HepG2 (cell line): ENCODE results near the gene GHRH. TPM values are rescaled to one million over a fixed set of nuclear protein-coding genes. Genes with fewer than 3 reads are reported as not detected.

Experiments used
- ATAC-seq: fragments of 200-7000 bp; cut with Tn5 transposase; 3 replicates; pipeline ENCODE4 v1.9.1; 2020; ENCODE audit warnings: mild to moderate bottlenecking, moderate library complexity
- BruUV-seq: library from RNA; stranded (reverse); fragments of 400-500 nt; replicated peaks from 2 replicates; lab custom pipeline; 2021; lab: Mats Ljungman, UMichigan
- CTCF ChIA-PET: fragments of 300-600 bp; formaldehyde crosslinking; extraction: SDS; loops from one replicate; lab custom pipeline; 2021; ENCODE audit warnings: low total read pairs, inconsistent platforms, low intra/inter-chr PET ratio; lab: Yijun Ruan, JAX
- POLR2A ChIA-PET: fragments of 350-600 bp; sonication (Branson Sonifier 250); formaldehyde crosslinking; loops from one replicate; lab custom pipeline; 2020; ENCODE audit warnings: antibody characterized with exemption, inconsistent platforms; lab: Yijun Ruan, JAX
- DNase-seq: peaks from one replicate; pipeline ENCODE4 v3.0.0-alpha.2; 2015; ENCODE audit warnings: low spot score
- FAIRE-seq: peaks from 3 replicates; lab custom pipeline; 2011; peaks lifted over from hg19 to GRCh38; lab: Jason Lieb, UNC
- H2AFZ ChIP-seq: one replicate; pipeline ENCODE4 v1.6.1; 2011; ENCODE audit warnings: low read length, inconsistent platforms
- H3K27ac ChIP-seq: fragments of 300-600 bp; 3 replicates; pipeline ENCODE4 v1.8.0; 2011; ENCODE audit warnings: mixed run types, mild to moderate bottlenecking, mixed read lengths, low read length, inconsistent platforms; ENCODE audit not compliant: insufficient read depth; ENCODE audit errors: extremely low read length
- H3K27me3 ChIP-seq, 2 experiments: fragments of 200-600 bp in 1 of 2; 2 replicates in 1 of 2; 3 replicates in 1 of 2; pipeline versions ENCODE4 v1.6.0 to v1.8.0; 2011; ENCODE audit warnings: low read length in 2 of 2, mild to moderate bottlenecking in 2 of 2, moderate library complexity in 2 of 2, inconsistent platforms in 1 of 2; ENCODE audit not compliant: insufficient read depth in 2 of 2, control insufficient read depth in 1 of 2
- H3K36me3 ChIP-seq, 2 experiments: fragments of 200-600 bp in 1 of 2; replicated peaks in 1 of 2; 2 replicates in 1 of 2; 3 replicates in 1 of 2; pipeline versions ENCODE4 v1.5.1 to v1.8.0; 2011; ENCODE audit warnings: low read length in 2 of 2, inconsistent platforms in 1 of 2; ENCODE audit not compliant: insufficient read depth in 2 of 2, control insufficient read depth in 1 of 2
- H3K4me1 ChIP-seq: 2 replicates; pipeline ENCODE4 v1.5.1; 2012; ENCODE audit warnings: low read length, inconsistent platforms; ENCODE audit not compliant: insufficient read depth
- H3K4me2 ChIP-seq: 2 replicates; pipeline ENCODE4 v1.6.0; 2011; ENCODE audit warnings: low read depth, low read length, inconsistent platforms
- H3K4me3 ChIP-seq, 3 experiments: fragments of 200-600 bp in 1 of 3; sonication (generic), shearing (Covaris generic) in 1 of 3; replicated peaks in 1 of 3; 2 replicates each; pipeline ENCODE4 v1.5.1; 2011 to 2016; ENCODE audit warnings: low read length in 3 of 3, inconsistent platforms in 2 of 3, low read depth in 2 of 3, mild to moderate bottlenecking in 2 of 3, control low read depth in 1 of 3, mixed read lengths in 1 of 3; ENCODE audit not compliant: insufficient read depth in 1 of 3
- H3K79me2 ChIP-seq: one replicate; pipeline ENCODE4 v1.6.1; 2011; ENCODE audit warnings: low read length, inconsistent platforms; ENCODE audit not compliant: insufficient read depth
- H3K9ac ChIP-seq: 2 replicates; pipeline ENCODE4 v1.6.0; 2011; ENCODE audit warnings: mild to moderate bottlenecking, low read depth, low read length, inconsistent platforms; ENCODE audit not compliant: insufficient read depth
- H3K9me3 ChIP-seq: 2 replicates; pipeline ENCODE4 v1.5.1; 2012; ENCODE audit warnings: mild to moderate bottlenecking, low read length
- H4K20me1 ChIP-seq: 2 replicates; pipeline ENCODE4 v1.6.0; 2011; ENCODE audit warnings: inconsistent platforms, mild to moderate bottlenecking, low read length, moderate library complexity; ENCODE audit not compliant: insufficient read depth
- ARNTL ChIP-seq: sonication (generic); formaldehyde crosslinking; IDR thresholded peaks from 2 replicates; pipeline ENCODE4 v1.4.0; 2020; ENCODE audit warnings: mild to moderate bottlenecking, missing genetic modification reagents
- HOXA7 ChIP-seq: sonication (generic); formaldehyde crosslinking; IDR thresholded peaks from 2 replicates; pipeline ENCODE4 v1.8.1; 2022; ENCODE audit warnings: mild to moderate bottlenecking, missing genetic modification reagents, moderate library complexity
- HOXA9 ChIP-seq: sonication (generic); formaldehyde crosslinking; IDR thresholded peaks from 2 replicates; pipeline ENCODE4 v1.8.1; 2022; ENCODE audit warnings: missing genetic modification reagents, mild to moderate bottlenecking, moderate library complexity, borderline replicate concordance
- MYNN ChIP-seq: sonication (generic); formaldehyde crosslinking; IDR thresholded peaks from 2 replicates; pipeline ENCODE4 v1.4.0; 2020; ENCODE audit warnings: mild to moderate bottlenecking, low read depth, missing genetic modification reagents
- MZF1 ChIP-seq: sonication (generic); formaldehyde crosslinking; IDR thresholded peaks from 2 replicates; pipeline ENCODE4 v1.8.1; 2023; ENCODE audit warnings: mild to moderate bottlenecking, missing genetic modification reagents, borderline replicate concordance
- RXRB ChIP-seq: IDR thresholded peaks from 2 replicates; pipeline ENCODE4 v1.6.1; 2016; ENCODE audit warnings: borderline replicate concordance, missing genetic modification reagents, missing compliant biosample characterization
- SAP130 ChIP-seq: IDR thresholded peaks from 2 replicates; pipeline ENCODE4 v1.6.1; 2016; ENCODE audit warnings: low read depth
- ZBTB7B ChIP-seq: sonication (generic); formaldehyde crosslinking; IDR thresholded peaks from 2 replicates; pipeline ENCODE4 v1.4.0; 2020; ENCODE audit warnings: missing genetic modification reagents
- ZNF207 ChIP-seq: fragments of 450-650 bp; IDR thresholded peaks from 2 replicates; pipeline ENCODE4 v1.6.1; 2016; ENCODE audit warnings: antibody characterized with exemption, borderline replicate concordance
- ZNF232 ChIP-seq: sonication (generic); formaldehyde crosslinking; IDR thresholded peaks from 2 replicates; pipeline ENCODE4 v1.4.0; 2020; ENCODE audit warnings: missing genetic modification reagents, borderline replicate concordance
- WGBS: methylation state at CpG from one replicate; pipeline ENCODE4 v1.1.6; 2017; ENCODE audit warnings: low lambda C conversion rate; 5-methylcytosine and 5-hydroxymethylcytosine counted together
- in situ Hi-C: cut with HindIII; loops from 2 replicates; pipeline ENCODE4 v1.10.0; 2017; ENCODE audit warnings: low pct_unique_long_range_greater_than_20kb; ENCODE audit not compliant: extremely low pct_ligation_motif_present
- intact Hi-C: fragments of 100-400 bp; cut with micrococcal nuclease; formaldehyde crosslinking; loops from one replicate; pipeline ENCODE4 v1.10.0; 2022; ENCODE audit not compliant: unreplicated experiment
- polyA plus RNA-seq, 8 experiments: library from polyadenylated mRNA; depleted of rRNA in 3 of 8; stranded (reverse) in 7 of 8; unstranded in 1 of 8; fragments of >200 nt; fragmentation: Illumina TruSeq in 4 of 8; extraction: Trizol in 4 of 8; gene quantifications; 2 replicates each; pipeline versions ENCODE4 v1.2.1 to v1.2.3, GENCODE V29; 2011 to 2016; ENCODE audit warnings: low read depth in 4 of 8, missing spikeins in 1 of 8, mixed read lengths in 1 of 8; ENCODE audit not compliant: insufficient read depth in 1 of 8
- total RNA-seq, 5 experiments: library from RNA; depleted of rRNA; stranded (reverse); fragments of >200 nt; fragmentation: Illumina TruSeq; extraction: Trizol; gene quantifications; 2 replicates each; pipeline ENCODE4 v1.2.3, GENCODE V29; 2016; ENCODE audit warnings: low read depth in 1 of 5
- TF ChIP-seq, protein P1 (sequence below): sonication (generic); formaldehyde crosslinking; IDR thresholded peaks from 2 replicates; pipeline ENCODE4 v1.8.1; 2023; ENCODE audit warnings: missing genetic modification reagents, inconsistent platforms, borderline replicate concordance
- TF ChIP-seq, protein P2 (sequence below): sonication (generic); formaldehyde crosslinking; IDR thresholded peaks from 2 replicates; pipeline ENCODE4 v1.5.0; 2020; ENCODE audit warnings: mild to moderate bottlenecking, missing genetic modification reagents
- TF ChIP-seq, protein P3 (sequence below): sonication (generic); formaldehyde crosslinking; IDR thresholded peaks from 2 replicates; pipeline ENCODE4 v1.4.0; 2020; ENCODE audit warnings: missing genetic modification reagents
- TF ChIP-seq, protein P4 (sequence below): sonication (generic); formaldehyde crosslinking; IDR thresholded peaks from 2 replicates; pipeline ENCODE4 v1.4.0; 2020; ENCODE audit warnings: mild to moderate bottlenecking, missing genetic modification reagents

The GHRH gene
- total and polyA plus RNA-seq, 2 of the 13 experiments (the other 11 are each of a cell fraction or from before 2014, with no cell fraction given), result not detected

DNA sequence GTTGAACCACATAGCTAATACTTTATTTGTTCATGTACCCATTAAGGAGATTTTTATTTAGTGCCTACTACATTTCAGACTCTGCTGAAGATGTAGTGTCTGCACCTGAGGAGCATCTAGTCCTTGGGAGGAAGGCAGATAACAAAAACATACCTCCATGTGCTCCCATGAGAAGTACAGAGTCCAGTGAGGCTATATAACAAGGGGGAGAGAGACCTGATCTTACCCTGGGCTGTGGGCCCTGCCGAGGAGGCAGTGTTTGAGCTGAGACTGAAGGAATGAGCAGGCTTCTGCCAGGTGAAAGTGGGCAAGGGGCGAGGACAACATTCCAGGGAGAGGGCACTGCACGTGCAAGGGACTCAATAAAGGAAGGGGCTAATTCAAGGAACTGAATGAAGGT is 39.9 kb upstream of the GHRH start (continued):
- no peak for TF ChIP-seq ZBTB7B (CRISPR knock-in tag)
- 0 out of 2 replicates have a peak, but pooled peaks have one; percentile 83 for TF ChIP-seq MZF1 (CRISPR knock-in tag)

DNA sequence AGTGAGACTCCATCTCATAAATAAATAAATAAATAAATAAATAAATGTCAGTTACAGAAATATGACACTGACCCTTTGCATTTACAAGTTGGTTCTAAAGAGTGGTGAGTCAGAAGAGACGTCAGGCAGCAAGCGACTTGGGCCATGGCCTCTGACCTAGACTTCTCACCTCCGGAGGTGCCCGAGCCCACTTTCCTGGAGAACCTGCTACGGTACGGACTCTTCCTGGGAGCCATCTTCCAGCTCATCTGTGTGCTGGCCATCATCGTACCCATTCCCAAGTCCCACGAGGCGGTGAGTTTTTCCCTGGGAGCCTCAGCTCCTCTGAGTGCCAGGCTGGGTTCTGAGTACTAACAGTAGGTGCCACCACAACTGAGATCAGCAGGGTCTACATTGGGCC is 39.5 kb upstream of the GHRH start:
- Histone ChIP-seq H3K4me2 (no peak overlapping the region), H2AFZ (no peak overlapping the region), H3K27me3 (no peaks in the 10 kb centered on the region), H3K9me3 (no peaks in the 10 kb centered on the region), H3K4me3 (no peak overlapping the region), H3K9ac (no peak overlapping the region), H3K4me1 (peaks cover 17% of the 10 kb centered on the region), H3K27ac (no peak overlapping the region), H3K36me3 (peaks cover 25 to 38% of the 10 kb centered on the region in 2 experiments), H3K79me2 (peaks cover 20% of the 10 kb centered on the region), H4K20me1 (no peaks in the 10 kb centered on the region)
- no TSS peak for BruUV-seq
- ChIA-PET POLR2A (interaction anchor here (0.9 kb wide), 1 partner anchor 12 kb away, joined by 3 read pairs; the partner anchor contains the start of gene MANBAL), CTCF (no interaction called here)
- no peak for ATAC-seq
- 96% methylated on average over 9 of the region's 9 CpGs for WGBS
- in situ Hi-C loops, result no loop called here
- no peak for FAIRE-seq
- intact Hi-C loops, result no loop called here
- DNase-seq, result no peak
- TF ChIP-seq, protein P1, sequence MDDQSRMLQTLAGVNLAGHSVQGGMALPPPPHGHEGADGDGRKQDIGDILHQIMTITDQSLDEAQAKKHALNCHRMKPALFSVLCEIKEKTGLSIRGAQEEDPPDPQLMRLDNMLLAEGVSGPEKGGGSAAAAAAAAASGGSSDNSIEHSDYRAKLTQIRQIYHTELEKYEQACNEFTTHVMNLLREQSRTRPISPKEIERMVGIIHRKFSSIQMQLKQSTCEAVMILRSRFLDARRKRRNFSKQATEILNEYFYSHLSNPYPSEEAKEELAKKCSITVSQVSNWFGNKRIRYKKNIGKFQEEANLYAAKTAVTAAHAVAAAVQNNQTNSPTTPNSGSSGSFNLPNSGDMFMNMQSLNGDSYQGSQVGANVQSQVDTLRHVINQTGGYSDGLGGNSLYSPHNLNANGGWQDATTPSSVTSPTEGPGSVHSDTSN, result no peak
- TF ChIP-seq MYNN (CRISPR knock-in tag) (no peak), ARNTL (no peak), HOXA7 (CRISPR knock-in tag) (no peak), ZNF207 (no peak), HOXA9 (CRISPR knock-in tag) (no peak), SAP130 (CRISPR knock-in tag) (no peak), ZNF232 (no peak), RXRB (no peak)
- TF ChIP-seq, protein P2, sequence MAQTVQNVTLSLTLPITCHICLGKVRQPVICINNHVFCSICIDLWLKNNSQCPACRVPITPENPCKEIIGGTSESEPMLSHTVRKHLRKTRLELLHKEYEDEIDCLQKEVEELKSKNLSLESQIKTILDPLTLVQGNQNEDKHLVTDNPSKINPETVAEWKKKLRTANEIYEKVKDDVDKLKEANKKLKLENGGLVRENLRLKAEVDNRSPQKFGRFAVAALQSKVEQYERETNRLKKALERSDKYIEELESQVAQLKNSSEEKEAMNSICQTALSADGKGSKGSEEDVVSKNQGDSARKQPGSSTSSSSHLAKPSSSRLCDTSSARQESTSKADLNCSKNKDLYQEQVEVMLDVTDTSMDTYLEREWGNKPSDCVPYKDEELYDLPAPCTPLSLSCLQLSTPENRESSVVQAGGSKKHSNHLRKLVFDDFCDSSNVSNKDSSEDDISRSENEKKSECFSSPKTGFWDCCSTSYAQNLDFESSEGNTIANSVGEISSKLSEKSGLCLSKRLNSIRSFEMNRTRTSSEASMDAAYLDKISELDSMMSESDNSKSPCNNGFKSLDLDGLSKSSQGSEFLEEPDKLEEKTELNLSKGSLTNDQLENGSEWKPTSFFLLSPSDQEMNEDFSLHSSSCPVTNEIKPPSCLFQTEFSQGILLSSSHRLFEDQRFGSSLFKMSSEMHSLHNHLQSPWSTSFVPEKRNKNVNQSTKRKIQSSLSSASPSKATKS (CRISPR knock-in tag), result no peak
- TF ChIP-seq, protein P3, sequence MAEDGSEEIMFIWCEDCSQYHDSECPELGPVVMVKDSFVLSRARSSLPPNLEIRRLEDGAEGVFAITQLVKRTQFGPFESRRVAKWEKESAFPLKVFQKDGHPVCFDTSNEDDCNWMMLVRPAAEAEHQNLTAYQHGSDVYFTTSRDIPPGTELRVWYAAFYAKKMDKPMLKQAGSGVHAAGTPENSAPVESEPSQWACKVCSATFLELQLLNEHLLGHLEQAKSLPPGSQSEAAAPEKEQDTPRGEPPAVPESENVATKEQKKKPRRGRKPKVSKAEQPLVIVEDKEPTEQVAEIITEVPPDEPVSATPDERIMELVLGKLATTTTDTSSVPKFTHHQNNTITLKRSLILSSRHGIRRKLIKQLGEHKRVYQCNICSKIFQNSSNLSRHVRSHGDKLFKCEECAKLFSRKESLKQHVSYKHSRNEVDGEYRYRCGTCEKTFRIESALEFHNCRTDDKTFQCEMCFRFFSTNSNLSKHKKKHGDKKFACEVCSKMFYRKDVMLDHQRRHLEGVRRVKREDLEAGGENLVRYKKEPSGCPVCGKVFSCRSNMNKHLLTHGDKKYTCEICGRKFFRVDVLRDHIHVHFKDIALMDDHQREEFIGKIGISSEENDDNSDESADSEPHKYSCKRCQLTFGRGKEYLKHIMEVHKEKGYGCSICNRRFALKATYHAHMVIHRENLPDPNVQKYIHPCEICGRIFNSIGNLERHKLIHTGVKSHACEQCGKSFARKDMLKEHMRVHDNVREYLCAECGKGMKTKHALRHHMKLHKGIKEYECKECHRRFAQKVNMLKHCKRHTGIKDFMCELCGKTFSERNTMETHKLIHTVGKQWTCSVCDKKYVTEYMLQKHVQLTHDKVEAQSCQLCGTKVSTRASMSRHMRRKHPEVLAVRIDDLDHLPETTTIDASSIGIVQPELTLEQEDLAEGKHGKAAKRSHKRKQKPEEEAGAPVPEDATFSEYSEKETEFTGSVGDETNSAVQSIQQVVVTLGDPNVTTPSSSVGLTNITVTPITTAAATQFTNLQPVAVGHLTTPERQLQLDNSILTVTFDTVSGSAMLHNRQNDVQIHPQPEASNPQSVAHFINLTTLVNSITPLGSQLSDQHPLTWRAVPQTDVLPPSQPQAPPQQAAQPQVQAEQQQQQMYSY (CRISPR knock-in tag), result no peak
- TF ChIP-seq, protein P4, sequence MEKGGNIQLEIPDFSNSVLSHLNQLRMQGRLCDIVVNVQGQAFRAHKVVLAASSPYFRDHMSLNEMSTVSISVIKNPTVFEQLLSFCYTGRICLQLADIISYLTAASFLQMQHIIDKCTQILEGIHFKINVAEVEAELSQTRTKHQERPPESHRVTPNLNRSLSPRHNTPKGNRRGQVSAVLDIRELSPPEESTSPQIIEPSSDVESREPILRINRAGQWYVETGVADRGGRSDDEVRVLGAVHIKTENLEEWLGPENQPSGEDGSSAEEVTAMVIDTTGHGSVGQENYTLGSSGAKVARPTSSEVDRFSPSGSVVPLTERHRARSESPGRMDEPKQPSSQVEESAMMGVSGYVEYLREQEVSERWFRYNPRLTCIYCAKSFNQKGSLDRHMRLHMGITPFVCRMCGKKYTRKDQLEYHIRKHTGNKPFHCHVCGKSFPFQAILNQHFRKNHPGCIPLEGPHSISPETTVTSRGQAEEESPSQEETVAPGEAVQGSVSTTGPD (CRISPR knock-in tag), result no peak
